IMR-90 (cell line): Measurements from ENCODE around the gene ACTA2.

Experiments used
- BHLHE40 ChIP-seq: fragments of 150-350 bp; IDR thresholded peaks from 2 replicates; pipeline ENCODE4 v1.6.1; 2016; ENCODE audit warnings: mild to moderate bottlenecking, low read depth, low read length
- CEBPB ChIP-seq: IDR thresholded peaks from 2 replicates; pipeline ENCODE4 v1.6.1; 2012; ENCODE audit warnings: low read depth, low read length, improper control_type of control experiment
- CHD1 ChIP-seq: IDR thresholded peaks from 2 replicates; pipeline ENCODE4 v1.6.1; 2012; ENCODE audit warnings: low read depth, low read length, improper control_type of control experiment
- MAZ ChIP-seq: IDR thresholded peaks from 2 replicates; pipeline ENCODE4 v1.6.1; 2012; ENCODE audit warnings: low read depth, mild to moderate bottlenecking, low read length, improper control_type of control experiment, moderate library complexity, borderline replicate concordance
- POLR2A ChIP-seq: IDR thresholded peaks from 2 replicates; pipeline ENCODE4 v1.6.1; 2012; ENCODE audit warnings: mild to moderate bottlenecking, low read depth, low read length
- RAD21 ChIP-seq: IDR thresholded peaks from 2 replicates; pipeline ENCODE4 v1.6.1; 2012; ENCODE audit warnings: low read length, improper control_type of control experiment
- SMC3 ChIP-seq: fragments of 150-350 bp; IDR thresholded peaks from 2 replicates; pipeline ENCODE4 v1.6.1; 2016; ENCODE audit warnings: low read depth, mild to moderate bottlenecking, antibody characterized with exemption, low read length, moderate library complexity
- TF ChIP-seq, protein P1 (sequence below): conservative IDR thresholded peaks from 2 replicates; pipeline ENCODE4 v1.5.1; 2012; ENCODE audit warnings: mild to moderate bottlenecking, low read depth, low read length, improper control_type of control experiment
- TF ChIP-seq, protein P2 (sequence below): fragments of 150-350 bp; IDR thresholded peaks from 2 replicates; pipeline ENCODE4 v1.6.1; 2017; ENCODE audit warnings: mild to moderate bottlenecking, antibody characterized with exemption, low read length, low read depth

DNA sequence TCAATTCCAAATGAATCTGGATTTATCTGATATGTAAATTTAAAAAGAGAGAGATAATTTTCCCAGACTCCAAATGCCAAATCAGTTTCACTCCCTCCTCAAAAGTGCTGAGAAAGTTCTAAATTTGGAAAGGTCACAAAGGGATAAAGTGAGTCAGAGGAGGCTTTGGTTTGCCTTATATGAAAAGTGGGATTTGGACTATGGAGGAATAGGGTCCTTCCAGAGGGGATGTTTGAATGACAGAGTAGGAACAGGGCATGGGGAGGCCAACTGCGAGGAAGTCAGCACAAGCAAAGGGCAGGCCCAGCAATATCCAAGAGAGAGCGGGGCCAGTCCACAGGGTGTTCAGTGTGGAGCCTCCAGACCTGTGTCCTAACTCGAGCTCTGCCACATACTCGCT is 28.2 kb upstream of the ACTA2 start:
- TF ChIP-seq POLR2A (no peak), CHD1 (no peak), BHLHE40 (no peak), CEBPB (no peak), RAD21 (no peak), MAZ (no peak), SMC3 (no peak)
- TF ChIP-seq, protein P1, sequence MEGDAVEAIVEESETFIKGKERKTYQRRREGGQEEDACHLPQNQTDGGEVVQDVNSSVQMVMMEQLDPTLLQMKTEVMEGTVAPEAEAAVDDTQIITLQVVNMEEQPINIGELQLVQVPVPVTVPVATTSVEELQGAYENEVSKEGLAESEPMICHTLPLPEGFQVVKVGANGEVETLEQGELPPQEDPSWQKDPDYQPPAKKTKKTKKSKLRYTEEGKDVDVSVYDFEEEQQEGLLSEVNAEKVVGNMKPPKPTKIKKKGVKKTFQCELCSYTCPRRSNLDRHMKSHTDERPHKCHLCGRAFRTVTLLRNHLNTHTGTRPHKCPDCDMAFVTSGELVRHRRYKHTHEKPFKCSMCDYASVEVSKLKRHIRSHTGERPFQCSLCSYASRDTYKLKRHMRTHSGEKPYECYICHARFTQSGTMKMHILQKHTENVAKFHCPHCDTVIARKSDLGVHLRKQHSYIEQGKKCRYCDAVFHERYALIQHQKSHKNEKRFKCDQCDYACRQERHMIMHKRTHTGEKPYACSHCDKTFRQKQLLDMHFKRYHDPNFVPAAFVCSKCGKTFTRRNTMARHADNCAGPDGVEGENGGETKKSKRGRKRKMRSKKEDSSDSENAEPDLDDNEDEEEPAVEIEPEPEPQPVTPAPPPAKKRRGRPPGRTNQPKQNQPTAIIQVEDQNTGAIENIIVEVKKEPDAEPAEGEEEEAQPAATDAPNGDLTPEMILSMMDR = no peak
- TF ChIP-seq, protein P2, sequence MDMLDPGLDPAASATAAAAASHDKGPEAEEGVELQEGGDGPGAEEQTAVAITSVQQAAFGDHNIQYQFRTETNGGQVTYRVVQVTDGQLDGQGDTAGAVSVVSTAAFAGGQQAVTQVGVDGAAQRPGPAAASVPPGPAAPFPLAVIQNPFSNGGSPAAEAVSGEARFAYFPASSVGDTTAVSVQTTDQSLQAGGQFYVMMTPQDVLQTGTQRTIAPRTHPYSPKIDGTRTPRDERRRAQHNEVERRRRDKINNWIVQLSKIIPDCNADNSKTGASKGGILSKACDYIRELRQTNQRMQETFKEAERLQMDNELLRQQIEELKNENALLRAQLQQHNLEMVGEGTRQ = no peak
